Measurements from ENCODE around the gene PREPL.

The PREPL gene

GRCh38 chr2:44291281-44292248 lies 69.7 kb downstream of the PREPL start:
- DNase-seq, result peak; percentile 80

DNA sequence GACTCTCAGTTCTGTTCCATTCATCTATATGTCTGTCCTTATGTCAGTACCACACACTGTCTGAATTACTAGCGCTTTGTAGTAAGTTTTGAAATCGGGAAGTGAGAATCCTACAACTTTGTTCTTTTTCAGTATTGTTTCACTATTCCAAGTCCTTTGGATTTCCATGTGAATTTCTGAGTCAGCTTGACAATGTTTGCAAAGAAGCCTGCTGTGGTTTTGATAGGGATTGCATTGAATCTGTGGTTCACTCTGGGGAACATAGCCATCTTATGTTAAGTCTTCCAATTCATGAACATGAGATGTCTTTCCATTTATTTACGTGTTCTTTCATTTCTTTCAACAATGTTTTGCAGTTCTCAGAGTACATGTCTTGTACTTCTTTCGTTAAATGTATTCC lies 71.0 kb downstream of the PREPL start:
- DNase-seq, result peak; percentile 3

GRCh38 chr2:44286884-44287638 lies 74.2 kb downstream of the PREPL start:
- no peak for DNase-seq

DNA sequence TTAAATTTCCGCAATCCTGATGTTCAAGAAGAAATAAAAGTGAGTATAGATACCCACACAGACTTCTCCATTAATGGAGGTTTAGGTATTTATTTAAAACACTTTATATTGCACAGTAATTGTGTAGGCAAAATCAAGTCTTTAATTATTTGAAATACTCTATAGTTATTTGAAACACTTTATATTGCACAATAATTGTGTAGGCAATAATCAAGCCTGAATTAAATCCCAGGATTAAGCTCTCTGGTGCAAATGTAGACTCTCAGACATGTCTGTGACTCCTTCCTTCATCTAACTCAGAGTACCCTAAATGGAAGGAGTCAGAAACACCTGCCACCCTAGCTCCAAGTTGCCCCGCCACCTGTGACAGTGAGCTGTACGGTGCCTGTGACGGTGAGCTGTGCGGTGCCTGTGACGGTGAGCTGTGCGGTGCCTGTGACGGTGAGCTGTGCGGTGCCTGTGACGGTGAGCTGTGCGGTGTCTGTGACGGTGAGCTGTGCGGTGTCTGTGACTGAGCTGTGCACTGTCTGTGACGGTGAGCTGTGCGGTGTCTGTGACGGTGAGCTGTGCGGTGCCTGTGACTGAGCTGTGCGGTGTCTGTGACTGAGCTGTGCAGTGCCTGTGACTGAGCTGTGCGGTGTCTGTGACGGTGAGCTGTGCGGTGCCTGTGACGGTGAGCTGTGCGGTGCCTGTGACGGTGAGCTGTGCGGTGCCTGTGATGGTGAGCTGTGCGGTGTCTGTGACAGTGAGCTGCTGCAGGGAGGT lies 75.0 kb downstream of the PREPL start:
- no peak for DNase-seq

DNA sequence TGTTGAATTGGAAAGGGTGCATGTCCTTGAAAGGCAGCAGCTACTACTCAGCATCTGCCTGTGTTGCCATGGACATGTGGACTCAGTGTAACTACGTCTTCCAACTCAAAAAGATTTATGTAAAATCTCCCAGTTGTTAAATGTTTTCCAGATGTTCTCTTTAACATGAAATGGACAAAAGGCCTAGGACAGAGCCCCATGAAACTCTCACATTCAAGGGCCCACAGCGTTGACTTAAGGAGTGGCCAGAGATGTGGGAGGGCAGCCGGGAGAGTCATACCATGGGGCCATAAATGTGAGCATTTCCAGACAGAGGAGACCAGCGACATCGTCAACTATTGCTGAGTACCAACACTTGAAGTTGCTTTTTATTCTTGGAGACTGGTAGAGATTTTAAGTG lies 76.1 kb downstream of the PREPL start:
- no peak for DNase-seq

GRCh38 chr2:44283116-44283666 lies 78.1 kb downstream of the PREPL start:
- no peak for DNase-seq

DNA sequence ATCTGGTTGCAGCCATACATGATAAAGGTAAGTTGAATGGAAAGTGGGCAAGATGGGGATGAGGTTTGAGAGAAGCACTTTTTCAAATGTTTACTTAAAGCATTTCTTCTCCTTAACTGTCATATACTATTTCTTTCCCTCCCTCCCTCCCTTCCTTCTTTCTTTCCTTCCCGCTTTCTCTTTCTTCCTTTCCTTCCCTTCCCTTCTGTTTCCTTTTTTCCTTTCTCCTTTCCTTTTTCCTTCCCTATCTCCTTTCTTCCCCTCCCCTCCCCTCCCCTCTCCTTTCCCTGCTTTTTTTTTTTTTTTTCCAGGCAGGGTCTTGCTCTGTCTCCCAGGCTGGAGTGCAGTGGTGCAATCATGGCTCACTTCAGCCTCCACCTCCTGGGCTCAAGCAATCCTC lies 80.4 kb downstream of the PREPL start:
- DNase-seq, result no peak

DNA sequence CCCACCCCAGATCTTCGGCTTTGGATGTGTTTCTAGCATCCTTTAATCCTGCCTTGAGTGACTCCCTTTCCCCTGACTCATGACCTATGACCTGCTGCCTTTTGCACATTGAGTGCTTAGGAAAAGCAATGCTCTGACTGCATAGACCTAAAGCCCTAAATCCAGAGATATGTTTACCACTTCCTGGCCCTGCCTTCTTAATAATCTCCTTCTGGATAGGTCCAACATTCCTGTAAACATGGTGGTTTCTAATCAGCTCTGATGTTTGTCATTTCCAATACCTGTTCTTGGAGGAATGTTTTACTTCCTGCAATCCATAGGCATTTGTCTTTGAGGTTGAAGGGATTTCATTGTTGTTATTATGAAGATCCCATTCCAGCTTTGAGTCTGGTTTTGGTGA lies 83.8 kb downstream of the PREPL start:
- DNase-seq, result no peak

GRCh38 chr2:44275927-44276303 lies 85.4 kb downstream of the PREPL start:
- DNase-seq, result no peak

- DNase-seq, result no peak
Measured at GRCh38 chr2:44273596-44273995, 87.7 kb downstream of the PREPL start.

GRCh38 chr2:44273076-44273475 lies 88.2 kb downstream of the PREPL start:
- no peak for DNase-seq

DNA sequence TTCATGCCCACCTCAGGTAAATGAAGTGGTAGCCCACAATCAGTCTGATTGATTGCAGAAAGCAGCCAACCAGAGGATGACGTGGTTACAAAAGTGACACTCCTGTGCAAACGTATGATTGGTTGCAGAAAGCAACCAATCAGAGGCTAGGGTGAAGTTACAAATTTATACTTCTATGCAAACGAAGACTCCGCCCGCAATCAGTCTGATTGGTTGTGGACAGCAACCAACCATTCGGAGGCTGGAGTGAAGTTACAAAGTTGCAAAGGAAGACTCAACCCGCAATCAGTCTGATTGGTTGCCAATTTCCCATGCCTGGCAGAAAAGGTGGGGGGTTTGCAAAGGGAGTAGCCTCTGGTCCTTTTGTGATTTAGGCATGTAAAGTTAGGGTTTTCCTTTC lies 90.0 kb downstream of the PREPL start:
- no peak for DNase-seq

DNA sequence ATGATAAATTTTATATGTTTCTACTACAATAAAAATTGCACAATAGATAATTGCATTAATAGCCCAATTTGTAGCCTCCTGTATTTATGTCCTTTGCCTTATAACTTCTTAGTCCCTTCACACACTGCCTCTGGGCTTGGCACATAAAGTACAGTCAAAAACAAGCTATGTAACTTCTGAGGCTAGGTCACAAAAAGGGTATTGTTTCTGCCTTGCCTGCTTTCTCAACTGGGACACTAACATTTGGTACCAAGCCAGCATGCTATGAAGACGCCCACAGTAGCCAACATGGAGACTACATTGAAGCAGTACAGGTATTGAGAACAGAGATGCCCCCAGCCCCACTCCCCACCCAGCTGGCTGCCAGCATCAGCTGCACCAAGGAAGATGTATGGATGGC lies 91.5 kb downstream of the PREPL start:
- peak; percentile 49 for DNase-seq

DNA sequence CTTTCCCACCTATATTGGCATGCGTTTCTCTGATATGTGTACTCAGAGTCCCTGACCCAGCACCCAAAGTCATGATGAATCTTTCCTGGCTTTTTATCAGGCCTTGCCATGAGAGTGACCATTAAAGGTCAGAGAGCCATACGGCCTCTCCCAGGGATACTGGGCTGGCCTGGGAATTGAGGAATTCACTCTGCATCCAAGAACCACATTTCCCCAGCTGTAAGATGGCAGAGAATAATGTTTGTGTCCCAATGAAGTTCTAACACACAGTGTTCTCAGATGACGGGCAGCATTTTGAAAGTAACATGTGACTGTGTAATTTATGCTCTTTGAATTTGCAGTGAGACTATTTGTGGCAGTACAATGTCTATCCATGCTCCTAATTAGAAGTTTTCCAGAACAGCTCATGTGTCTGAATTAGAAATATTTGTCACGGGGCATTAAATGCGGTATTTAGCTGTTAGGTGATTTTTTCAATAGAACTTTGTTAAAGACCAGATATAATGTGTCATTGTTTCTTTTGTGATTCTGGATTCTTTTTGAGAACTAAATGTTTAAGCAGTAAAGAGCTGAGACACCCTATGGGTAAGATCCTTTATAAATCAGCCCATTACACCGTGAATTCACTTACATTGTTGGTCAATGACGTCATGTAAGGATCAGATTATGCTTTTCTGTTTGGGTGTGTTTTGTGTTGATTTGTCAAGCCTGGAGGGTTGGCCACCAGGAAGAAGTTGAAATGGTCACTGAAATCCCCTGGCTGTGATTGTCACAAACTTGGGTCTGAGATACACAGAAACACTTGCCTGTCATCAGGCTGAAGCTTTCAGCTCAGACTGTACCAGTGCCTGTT lies 93.3 kb downstream of the PREPL start:
- peak; percentile 49 for DNase-seq

Data from midbrain (tissue), 1 donor.